Measurements from ENCODE around the gene SLC4A1.

SLC4A1 gene

DNA sequence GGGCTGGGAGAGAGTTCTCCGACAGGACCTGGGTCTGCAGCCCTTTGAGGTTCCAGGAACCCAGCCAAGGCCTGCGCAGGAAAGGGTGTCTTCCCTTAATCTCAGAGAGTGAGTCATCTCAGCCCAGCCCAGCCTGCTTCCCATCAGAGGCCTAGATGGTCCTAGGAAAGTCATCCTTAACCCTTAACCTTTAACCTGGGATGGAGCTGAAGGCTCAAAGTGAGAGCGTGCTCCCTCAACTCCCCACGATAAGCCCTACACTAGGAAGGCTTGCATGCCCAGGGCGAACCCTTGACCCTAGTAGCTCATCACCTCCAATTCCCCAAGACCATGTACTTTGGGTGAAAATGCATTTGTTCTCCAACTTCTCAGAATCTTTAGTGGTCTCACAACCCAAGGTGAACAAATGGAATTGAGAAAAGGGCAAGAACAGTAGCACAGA is 63.5 kb downstream of the SLC4A1 start:
- TF ChIP-seq ZNF274 (IDR thresholded peaks at IDR 0.05; ENCODE audit: low read depth, low read length): no peak
- no peak overlapping the region for H3K4me3 ChIP-seq (ENCODE audit: low read length)

DNA sequence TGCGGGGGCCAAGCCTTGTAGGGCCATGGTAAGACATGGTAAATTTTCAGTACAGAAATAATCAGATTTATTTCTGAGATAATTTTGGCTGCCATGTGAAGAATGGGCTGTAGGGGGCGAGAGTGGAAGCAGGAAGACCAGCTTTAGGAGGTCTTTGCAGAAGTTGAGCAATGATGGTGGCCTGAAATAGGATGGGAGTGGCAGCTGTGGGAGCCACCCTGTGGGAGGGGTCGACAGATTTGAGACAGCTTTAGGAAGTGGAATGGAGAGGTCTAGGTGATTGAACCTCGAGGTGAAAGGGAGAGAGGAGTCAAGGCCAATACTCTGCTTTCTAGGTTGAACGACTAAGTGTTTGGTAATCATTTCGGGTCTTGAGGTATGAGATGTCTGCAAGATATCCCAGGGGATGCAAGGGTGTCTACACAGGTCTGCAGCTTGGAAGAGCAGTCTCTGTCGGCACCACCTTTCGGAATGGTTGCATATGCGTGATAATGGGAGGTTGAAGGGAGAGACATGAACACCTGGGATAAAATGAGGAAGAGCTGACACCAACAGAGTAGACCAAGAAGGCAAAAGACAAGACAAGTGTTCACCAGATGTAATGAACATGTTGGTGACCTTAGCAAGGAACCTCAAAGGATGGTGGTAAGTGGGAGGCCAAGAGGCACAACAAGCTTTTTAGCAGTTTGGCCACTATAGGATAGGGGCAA is 64.0 kb downstream of the SLC4A1 start:
- no peak overlapping the region for H3K4me3 ChIP-seq (ENCODE audit: low read length)
- no peak for TF ChIP-seq ZNF274 (IDR thresholded peaks at IDR 0.05; ENCODE audit: low read depth, low read length)

DNA sequence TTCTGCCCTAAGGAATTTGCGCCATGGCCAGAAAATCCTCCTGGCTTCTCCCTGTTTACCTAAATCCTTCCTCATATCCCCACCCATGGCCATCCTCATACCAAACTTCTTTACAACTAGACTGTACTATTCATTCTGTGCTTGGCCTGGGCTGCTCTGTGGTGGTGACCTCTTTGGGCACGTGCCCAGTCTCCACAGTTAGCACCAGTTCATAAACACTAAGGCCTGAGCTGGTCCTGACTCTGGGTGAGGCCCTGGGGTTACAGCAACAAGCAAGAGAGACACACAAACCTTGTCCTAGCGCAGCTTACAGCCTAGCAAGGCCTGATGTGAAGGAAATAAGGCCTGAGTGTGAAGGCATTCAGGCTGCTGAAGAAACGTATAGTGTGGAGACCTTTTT is 65.2 kb downstream of the SLC4A1 start:
- no peak for TF ChIP-seq ZNF274 (IDR thresholded peaks at IDR 0.05; ENCODE audit: low read depth, low read length)
- no peak overlapping the region for H3K4me3 ChIP-seq (ENCODE audit: low read length)

DNA sequence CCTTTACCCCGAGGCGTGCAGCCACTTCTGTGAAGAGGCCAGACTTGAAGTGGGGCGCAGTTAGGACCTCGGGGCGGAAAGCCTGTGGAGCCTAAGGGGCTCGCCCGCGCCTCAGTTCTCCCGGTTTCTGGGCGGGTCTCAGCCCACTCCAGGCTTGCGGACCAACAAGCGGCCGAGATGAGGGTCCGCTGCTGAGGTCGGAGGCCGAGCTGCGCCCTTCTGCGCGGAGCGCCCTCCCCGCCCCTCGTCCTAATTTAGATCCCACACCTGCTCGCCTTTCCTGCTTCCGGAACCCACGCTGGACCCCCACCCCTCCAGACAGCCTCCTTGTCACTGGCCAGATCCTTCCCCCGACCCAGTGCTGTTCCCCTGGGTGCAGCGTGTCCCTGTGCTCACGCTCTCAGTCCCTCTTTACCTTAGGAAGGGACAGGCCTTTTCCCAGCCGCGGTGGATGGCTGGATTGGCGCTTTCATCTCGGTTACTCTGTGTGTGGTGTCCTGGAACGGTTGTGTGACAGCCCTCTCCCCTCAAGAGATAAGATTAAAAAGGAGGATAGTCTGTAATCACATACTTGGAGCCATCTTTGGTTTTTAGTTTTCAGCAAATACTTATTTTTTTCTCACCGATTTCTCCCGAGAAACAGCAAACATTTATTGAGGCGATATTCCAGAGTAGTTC is 67.3 kb downstream of the SLC4A1 start:
- no peak for TF ChIP-seq ZNF274 (IDR thresholded peaks at IDR 0.05; ENCODE audit: low read depth, low read length)
- peak overlapping the region; percentile 81 for H3K4me3 ChIP-seq (ENCODE audit: low read length)

DNA sequence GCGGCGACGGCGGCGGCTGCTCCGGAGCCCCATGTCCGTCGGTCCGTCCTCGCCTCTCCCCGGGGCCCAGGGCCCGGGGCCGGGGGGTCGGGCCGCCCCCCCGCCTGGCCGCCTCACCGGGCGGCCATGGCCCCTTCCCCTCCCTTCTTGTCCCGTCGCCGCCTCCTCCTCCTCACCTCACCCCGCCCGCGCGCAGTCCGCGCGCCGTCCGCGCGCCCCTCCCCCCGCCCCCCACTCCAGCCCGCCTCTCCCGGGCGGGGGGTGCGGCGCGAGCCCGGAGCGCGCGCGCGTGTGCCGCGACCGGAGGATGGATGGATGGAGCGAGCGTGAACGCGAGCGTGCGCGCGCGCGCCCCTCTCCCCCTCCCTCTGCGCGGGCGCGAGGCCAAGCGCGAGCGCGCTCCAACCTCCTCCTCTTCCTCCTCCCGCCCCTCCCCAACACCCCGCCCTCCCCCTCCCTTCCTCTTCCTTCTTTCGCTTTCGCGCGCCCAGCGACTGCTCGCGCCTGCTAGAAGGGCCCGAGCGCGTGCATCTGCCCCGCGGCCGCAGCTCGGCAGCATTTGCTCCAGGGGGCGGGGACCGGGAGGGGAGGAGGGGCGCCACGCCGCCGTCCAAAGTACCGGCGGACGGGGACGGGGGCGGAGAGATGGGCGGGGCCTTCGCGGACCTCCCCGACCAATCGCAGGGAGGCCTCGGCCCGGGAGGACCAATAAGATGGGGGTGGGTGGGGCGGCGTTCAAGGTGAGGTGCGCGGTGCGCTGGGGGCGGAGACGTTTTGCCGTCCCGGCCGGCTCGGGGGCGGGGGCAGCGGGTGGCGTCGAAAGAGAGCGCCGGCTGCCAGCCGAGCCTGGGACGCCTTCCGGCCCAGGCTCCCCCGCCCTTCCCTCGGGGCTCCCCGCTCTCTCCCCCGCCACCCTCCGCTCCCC is 68.1 kb downstream of the SLC4A1 start, which contains the start of gene ATXN7L3:
Gene ATXN7L3, minus strand, starts transcription at position 332 of the 925 bp plus-strand sequence. CDS start 1,814 bp downstream, outside the sequence.
- TF ChIP-seq ZNF274 (IDR thresholded peaks at IDR 0.05; ENCODE audit: low read depth, low read length): no peak
- peak within 1 kb of the TSS; percentile 93 for H3K4me3 ChIP-seq (ENCODE audit: low read length)

DNA sequence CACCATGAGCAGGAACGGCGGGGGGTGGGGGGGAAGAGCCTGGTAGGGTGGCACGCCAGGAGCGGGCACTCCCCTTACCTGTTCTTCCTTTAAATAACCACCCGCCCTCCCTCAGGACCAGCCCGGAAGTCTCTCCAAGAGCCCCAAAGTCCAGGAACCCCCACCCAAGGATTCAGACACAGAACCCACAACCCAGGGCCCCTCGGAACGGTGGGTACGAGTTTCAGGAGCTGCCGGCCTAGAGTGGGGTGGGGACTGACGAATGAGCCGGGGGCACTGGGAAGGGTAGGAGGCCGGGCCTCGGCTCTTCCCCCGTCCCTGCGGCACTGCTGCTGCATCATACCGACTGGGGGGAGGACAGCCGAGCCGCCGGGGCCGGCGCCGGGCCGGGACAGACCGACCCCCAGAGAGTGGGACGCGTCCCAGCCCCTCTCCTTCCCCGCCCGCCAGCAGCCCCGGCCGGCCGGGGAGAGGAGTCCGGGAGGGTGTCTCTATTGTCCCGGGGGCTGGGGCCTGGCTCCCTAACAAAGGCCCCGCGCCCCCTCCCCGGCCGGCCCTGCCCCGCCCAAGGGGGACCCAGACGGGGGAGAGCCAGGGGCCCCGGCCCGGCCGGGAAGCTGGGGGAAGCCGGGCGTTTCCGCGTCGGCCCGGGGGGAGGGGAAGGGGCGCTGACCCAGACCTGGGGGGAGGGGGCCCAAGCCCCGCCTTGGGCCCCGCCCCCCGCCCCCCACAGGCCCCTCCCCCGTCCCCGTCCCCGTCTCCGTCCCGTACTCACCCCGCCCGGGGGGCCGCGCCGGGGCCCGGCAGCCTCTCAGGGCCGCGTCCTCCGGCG is 69.0 kb downstream of the SLC4A1 start:
- TF ChIP-seq ZNF274 (IDR thresholded peaks at IDR 0.05; ENCODE audit: low read depth, low read length): no peak
- peak overlapping the region; percentile 93 for H3K4me3 ChIP-seq (ENCODE audit: low read length)

Data from GM08714 (cell line).